GM23248 (cell line): ENCODE data around the gene WNT7B. TPM values are rescaled to one million over a fixed set of nuclear protein-coding genes. Genes with fewer than 3 reads are reported as not detected.

Experiments
- DNase-seq: peaks from one replicate; pipeline ENCODE4 v3.0.0-alpha.2; 2015
- H2AFZ ChIP-seq: fragments of 200-600 bp; sonication (generic); 2 replicates; pipeline ENCODE4 v1.6.1; 2016; ENCODE audit warnings: antibody characterized with exemption
- H3F3A ChIP-seq: fragments of 200-600 bp; sonication (generic); 2 replicates; pipeline ENCODE4 v1.6.1; 2016; ENCODE audit warnings: mild to moderate bottlenecking, antibody characterized with exemption, mixed run types; ENCODE audit not compliant: insufficient read depth
- H3K27ac ChIP-seq: fragments of 200-600 bp; sonication (generic); 2 replicates; pipeline ENCODE4 v1.5.1; 2016; ENCODE audit warnings: mild to moderate bottlenecking
- H3K27me3 ChIP-seq: fragments of 200-600 bp; sonication (generic); replicated peaks from 2 replicates; pipeline ENCODE4 v1.6.1; 2016; ENCODE audit warnings: mild to moderate bottlenecking; ENCODE audit not compliant: insufficient read depth
- H3K36me3 ChIP-seq: fragments of 200-600 bp; sonication (generic); 2 replicates; pipeline ENCODE4 v1.6.1; 2016; ENCODE audit warnings: low read depth, mild to moderate bottlenecking
- H3K4me1 ChIP-seq: fragments of 200-600 bp; sonication (generic); 2 replicates; pipeline ENCODE4 v1.6.1; 2016; ENCODE audit warnings: mild to moderate bottlenecking; ENCODE audit not compliant: insufficient read depth
- H3K4me2 ChIP-seq: fragments of 200-600 bp; sonication (generic); one replicate; pipeline ENCODE4 v1.6.1; 2016; ENCODE audit warnings: mild to moderate bottlenecking; ENCODE audit not compliant: unreplicated experiment
- H3K4me3 ChIP-seq: fragments of 200-600 bp; sonication (generic); 2 replicates; pipeline ENCODE4 v1.5.1; 2016; ENCODE audit warnings: mild to moderate bottlenecking
- H3K79me2 ChIP-seq: fragments of 200-600 bp; sonication (generic); 2 replicates; pipeline ENCODE4 v1.6.1; 2016; ENCODE audit warnings: mild to moderate bottlenecking; ENCODE audit not compliant: insufficient read depth
- H3K9ac ChIP-seq: fragments of 200-600 bp; sonication (generic); 2 replicates; pipeline ENCODE4 v1.6.1; 2016; ENCODE audit warnings: mild to moderate bottlenecking
- H3K9me2 ChIP-seq: fragments of 200-600 bp; sonication (generic); 2 replicates; pipeline ENCODE4 v1.6.1; 2016; ENCODE audit warnings: mixed run types, mild to moderate bottlenecking, moderate library complexity; ENCODE audit not compliant: insufficient read depth
- H3K9me3 ChIP-seq: fragments of 200-600 bp; sonication (generic); one replicate; pipeline ENCODE4 v1.6.1; 2017; ENCODE audit warnings: low read depth
- H4K20me1 ChIP-seq: fragments of 200-600 bp; sonication (generic); 2 replicates; pipeline ENCODE4 v1.6.0; 2016; ENCODE audit not compliant: insufficient read depth
- EZH2 ChIP-seq: fragments of 200-600 bp; sonication (generic); IDR thresholded peaks from 2 replicates; pipeline ENCODE4 v1.6.1; 2018; ENCODE audit warnings: antibody characterized with exemption, mild to moderate bottlenecking; ENCODE audit not compliant: insufficient read depth, poor library complexity, severe bottlenecking
- EZH2phosphoT487 ChIP-seq: fragments of 200-600 bp; sonication (generic); IDR thresholded peaks from 2 replicates; pipeline ENCODE4 v1.6.1; 2018; ENCODE audit warnings: antibody characterized with exemption, moderate library complexity, mild to moderate bottlenecking, low read depth; ENCODE audit not compliant: insufficient read depth
- WGBS, 2 experiments: methylation state at CpG; one replicate each; pipeline ENCODE4 v1.1.6; 2015 to 2017; ENCODE audit warnings: low lambda C conversion rate in 2 of 2, low coverage in 1 of 2; ENCODE audit errors: missing lambda C conversion rate in 2 of 2; 5-methylcytosine and 5-hydroxymethylcytosine counted together
- in situ Hi-C: fragments of 300-500 bp; cut with MboI; formaldehyde crosslinking; loops from 2 replicates; pipeline ENCODE4 v1.15.0; 2020
- polyA plus RNA-seq: library from polyadenylated mRNA; unstranded; fragments of >200 nt; fragmentation: Nextera tagmentation; extraction: Ambion mirVana; gene quantifications from 2 replicates; pipeline ENCODE4 v1.2.1, GENCODE V29; 2016
- total RNA-seq: library from RNA; depleted of rRNA; stranded (reverse); fragments of >200 nt; shearing (Covaris generic); gene quantifications from 2 replicates; pipeline ENCODE4 v1.2.3, GENCODE V29; 2014

Gene WNT7B
- total and polyA plus RNA-seq, 2 experiments from 2014 or later, result not detected

GRCh38 chr22:45976254-45977002, 534 bp downstream of the WNT7B start:
- no peak overlapping the region for H3K4me2 ChIP-seq
- H4K20me1 ChIP-seq, result no peaks in the 10 kb centered on the region
- peaks cover 43% of the 10 kb centered on the region for H3K27me3 ChIP-seq
- 1 to 2% methylated on average over 59 of the region's 94 CpGs for WGBS, 2 experiments
- H3K4me3 ChIP-seq, result peak overlapping the region; percentile 45
- no peak overlapping the region for H3K27ac ChIP-seq
- TF ChIP-seq EZH2phosphoT487 (0 out of 2 replicates have a peak, but pooled peaks have one; percentile 26), EZH2 (peak; percentile 89)
- no peaks in the 10 kb centered on the region for H3K9me2 ChIP-seq
- no peaks in the 10 kb centered on the region for H3K9me3 ChIP-seq
- H3F3A ChIP-seq, result no peaks in the 10 kb centered on the region
- H3K79me2 ChIP-seq, result no peaks in the 10 kb centered on the region
- H2AFZ ChIP-seq, result no peak overlapping the region
- no peaks in the 10 kb centered on the region for H3K36me3 ChIP-seq
- peak; percentile 30 for DNase-seq
- no peak overlapping the region for H3K9ac ChIP-seq
- 0 out of 2 replicates have a peak, but pooled peaks cover 2% of the 10 kb centered on the region for H3K4me1 ChIP-seq
- in situ Hi-C loops, result no loop called here

GRCh38 chr22:45975164-45976161, 1.5 kb downstream of the WNT7B start:
- H3K79me2 ChIP-seq, result no peaks in the 10 kb centered on the region
- no peak overlapping the region for H3K9ac ChIP-seq
- in situ Hi-C loops, result no loop called here
- H3K4me1 ChIP-seq, result peaks cover 12% of the 10 kb centered on the region; the same call in 1 of the 2 replicates
- WGBS, 2 experiments, result 8 to 9% methylated on average over 51 to 77 of the region's 80 CpGs
- no peaks in the 10 kb centered on the region for H3F3A ChIP-seq
- TF ChIP-seq EZH2phosphoT487, result no peak
- peak; percentile 85 for TF ChIP-seq EZH2
- no peaks in the 10 kb centered on the region for H3K9me3 ChIP-seq
- no peak for DNase-seq
- H3K27ac ChIP-seq, result no peak overlapping the region
- H4K20me1 ChIP-seq, result no peaks in the 10 kb centered on the region
- no peak overlapping the region for H2AFZ ChIP-seq
- H3K36me3 ChIP-seq, result no peaks in the 10 kb centered on the region
- H3K9me2 ChIP-seq, result no peaks in the 10 kb centered on the region
- H3K27me3 ChIP-seq, result peaks cover 53% of the 10 kb centered on the region
- no peak overlapping the region for H3K4me3 ChIP-seq
- H3K4me2 ChIP-seq, result no peak overlapping the region

- peaks cover 54% of the 10 kb centered on the region for H3K27me3 ChIP-seq
- H3K9ac ChIP-seq, result no peak overlapping the region
- H3K4me3 ChIP-seq, result no peak overlapping the region
- H3K36me3 ChIP-seq, result no peaks in the 10 kb centered on the region
- no peaks in the 10 kb centered on the region for H3K79me2 ChIP-seq
- DNase-seq, result no peak
- no peaks in the 10 kb centered on the region for H3K9me2 ChIP-seq
- WGBS, 2 experiments, result 46 to 53% methylated on average over 4 of the region's 4 CpGs
- peaks cover 13% of the 10 kb centered on the region; the same call in 1 of the 2 replicates for H3K4me1 ChIP-seq
- no peak overlapping the region for H3K4me2 ChIP-seq
- in situ Hi-C loops, result no loop called here
- no peaks in the 10 kb centered on the region for H3F3A ChIP-seq
- TF ChIP-seq EZH2phosphoT487 (no peak), EZH2 (no peak)
- no peak overlapping the region for H3K27ac ChIP-seq
- H3K9me3 ChIP-seq, result no peaks in the 10 kb centered on the region
- no peaks in the 10 kb centered on the region for H4K20me1 ChIP-seq
- H2AFZ ChIP-seq, result no peak overlapping the region
These were observed 2.5 kb downstream of the WNT7B start for GRCh38 chr22:45974498-45974897.

GRCh38 chr22:45972889-45973253, 4.1 kb downstream of the WNT7B start:
- WGBS, 2 experiments, result 78 to 81% methylated on average over 10 of the region's 10 CpGs
- no peak for TF ChIP-seq EZH2
- TF ChIP-seq EZH2phosphoT487, result no peak
- Histone ChIP-seq H3K4me1 (peaks cover 27% of the 10 kb centered on the region), H3K9me3 (no peaks in the 10 kb centered on the region), H3K9ac (no peak overlapping the region), H3K79me2 (no peaks in the 10 kb centered on the region), H3K27me3 (peaks cover 49% of the 10 kb centered on the region), H3K27ac (no peak overlapping the region), H3K4me3 (no peak overlapping the region), H3K4me2 (no peak overlapping the region), H2AFZ (no peak overlapping the region), H3F3A (no peaks in the 10 kb centered on the region), H3K36me3 (no peaks in the 10 kb centered on the region), H3K9me2 (no peaks in the 10 kb centered on the region), H4K20me1 (no peaks in the 10 kb centered on the region)
- in situ Hi-C loops, result no loop called here
- DNase-seq, result no peak
